ENCODE measurements around the gene COX7A2.

Gene COX7A2

GRCh38 chr6:75243333-75244062 is at the start of gene COX7A2:
Gene COX7A2, minus strand, starts transcription at chr6:75243801. Its CDS starts 67 bp downstream, at chr6:75243734.
- peak; percentile 62 to 89 for DNase-seq

- no peak for DNase-seq
Measured at GRCh38 chr6:75292555-75292954, 49.0 kb upstream of the COX7A2 start.

- no peak for DNase-seq
Measured at GRCh38 chr6:75291744-75292143, 48.1 kb upstream of the COX7A2 start.

GRCh38 chr6:75291331-75291730 is 47.7 kb upstream of the COX7A2 start:
- DNase-seq: no peak

GRCh38 chr6:75290136-75290945 is 46.7 kb upstream of the COX7A2 start:
- no peak for DNase-seq

- DNase-seq: no peak
Measured at GRCh38 chr6:75288023-75288422, 44.4 kb upstream of the COX7A2 start.

GRCh38 chr6:75287424-75287823 is 43.8 kb upstream of the COX7A2 start:
- DNase-seq: no peak

GRCh38 chr6:75286955-75287354 is 43.4 kb upstream of the COX7A2 start:
- no peak for DNase-seq

GRCh38 chr6:75285283-75285639 is 41.7 kb upstream of the COX7A2 start:
- DNase-seq: no peak

- peak; percentile 98 to 99 for DNase-seq
Measured at GRCh38 chr6:75284632-75285282, 41.2 kb upstream of the COX7A2 start, which contains the start of gene TMEM30A. Gene TMEM30A, minus strand, starts transcription at chr6:75284792. Its CDS starts 154 bp downstream, at chr6:75284638.

GRCh38 chr6:75283907-75284631 is 40.5 kb upstream of the COX7A2 start:
- no peak for DNase-seq

- DNase-seq: no peak
Measured at GRCh38 chr6:75282706-75283105, 39.1 kb upstream of the COX7A2 start.

GRCh38 chr6:75281653-75282052 is 38.1 kb upstream of the COX7A2 start:
- no peak for DNase-seq

- no peak for DNase-seq
Measured at GRCh38 chr6:75280131-75280855, 36.7 kb upstream of the COX7A2 start.

- DNase-seq: no peak
Measured at GRCh38 chr6:75279418-75279817, 35.8 kb upstream of the COX7A2 start.

GRCh38 chr6:75278474-75279077 is 35.0 kb upstream of the COX7A2 start:
- DNase-seq: no peak

- DNase-seq: no peak
Measured at GRCh38 chr6:75275067-75275466, 31.5 kb upstream of the COX7A2 start.

GRCh38 chr6:75273009-75273408 is 29.4 kb upstream of the COX7A2 start:
- no peak for DNase-seq

GRCh38 chr6:75272145-75272840 is 28.7 kb upstream of the COX7A2 start:
- no peak for DNase-seq

GRCh38 chr6:75268988-75269354 is 25.4 kb upstream of the COX7A2 start:
- DNase-seq: no peak

Data from cerebellar nuclear complex (tissue), 1 donor.